Pancreas (tissue), 10 donors: Measurements from ENCODE around the gene SPRR2E. TPM values are rescaled to one million over a fixed set of nuclear protein-coding genes. Genes with fewer than 3 reads are reported as not detected.
"Not testable (repeated sequence)": the region's sequence is repeated elsewhere in the genome, so short reads cannot be mapped to it uniquely, and the experiment has no call there.

Source experiments
- ATAC-seq, 4 donors: fragments of 200-7000 bp; cut with Tn5 transposase; one replicate each; pipeline versions ENCODE4 v1.8.0 to v1.9.1; 2020; ENCODE audit warnings: mild to moderate bottlenecking in 4 of 4, moderate library complexity in 4 of 4
- DNase-seq, 6 donors: peaks; one replicate each; pipeline ENCODE4 v3.0.0-alpha.2; 2020
- FAIRE-seq: peaks from 2 replicates; lab custom pipeline; 2012; peaks lifted over from hg19 to GRCh38; lab: Jason Lieb, UNC
- H3K27ac ChIP-seq, 4 donors: fragments of 200-600 bp; sonication (generic); 1 replicate in 3 of 4; 2 replicates in 1 of 4; pipeline versions ENCODE4 v1.5.0 to v1.8.0; 2020
- H3K27me3 ChIP-seq, 4 donors: fragments of 200-600 bp; one replicate each; pipeline ENCODE4 v1.8.0; 2021
- H3K36me3 ChIP-seq, 3 donors: fragments of 200-600 bp; sonication (generic) in 1 of 3; one replicate each; pipeline versions ENCODE4 v1.5.0 to v1.8.0; 2020 to 2021
- H3K4me1 ChIP-seq, 3 donors: fragments of 200-600 bp; one replicate each; pipeline ENCODE4 v1.8.0; 2021
- H3K4me3 ChIP-seq, 4 donors: fragments of 200-600 bp; sonication (generic) in 2 of 4; one replicate each; pipeline versions ENCODE4 v1.5.0 to v1.8.0; 2020 to 2021
- H3K9me3 ChIP-seq, 4 donors: fragments of 200-600 bp; one replicate each; pipeline ENCODE4 v1.8.0; 2021
- CTCF ChIP-seq, 4 donors: fragments of 200-600 bp; sonication (generic) in 3 of 4; IDR thresholded peaks; one replicate each; pipeline versions ENCODE4 v1.5.0 to v1.8.0; 2021; ENCODE audit warnings: antibody characterized with exemption in 4 of 4
- WGBS, 2 donors: extraction: QIAGEN DNeasy Blood & Tissue Kit; methylation state at CpG; one replicate each; pipeline ENCODE4 v1.1.7; 2013; 5-methylcytosine and 5-hydroxymethylcytosine counted together
- intact Hi-C, 3 donors: fragments of 100-400 bp; cut with DNase I; formaldehyde crosslinking; loops; one replicate each; pipeline versions ENCODE4 v1.11.1 to v1.14.2; 2022
- polyA plus RNA-seq, 2 donors: library from polyadenylated mRNA; stranded (reverse); fragments of 200-250 nt; gene quantifications; one replicate each; pipeline ENCODE4 v1.2.3, GENCODE V29; 2013
- total RNA-seq, 6 donors: library from RNA; stranded (reverse); fragmentation: NEBNext Ultra II Directional in 4 of 6; extraction: Animal tissue kit (Norgen Biotek cat#: 25700) in 4 of 6; gene quantifications; one replicate each; pipeline versions ENCODE4 v1.2.1 to v1.2.4, GENCODE V29; 2021 to 2023
- donor health status: healthy with polysubstance abuse.
- donor health status: DM: no; HTN: no; CAD: no; lungs with moderate emphysema.
- donor health status: DM: no; HTN: no; CAD: no.
- donor health status: control.
- donor health status: control.
- donor health status: Bipolar disorder and iron deficiency.
- donor health status: DM: yes; HTN: yes; CAD: no.
- donor health status: DM: no; HTN: no; CAD: no.
- donor health status: DM: no; HTN: no; CAD: no.
- donor health status: DM: yes; HTN: yes; CAD: no.

The SPRR2E gene
- total RNA-seq (not detected), polyA plus RNA-seq (under 1 TPM in 1 of 2 donors, not detected in 1; 0.26 TPM)

GRCh38 chr1:153094426-153094825 is at the start of gene SPRR2E:
Gene SPRR2E (minus strand): TSS chr1:153094526. CDS start chr1:153093751, 775 bp downstream.
- no peaks in the 10 kb centered on the region for H3K36me3 ChIP-seq
- no peaks in the 10 kb centered on the region for H3K9me3 ChIP-seq
- no peak for TF ChIP-seq CTCF (IDR thresholded peaks at IDR 0.05)
- H3K4me3 ChIP-seq: no peak within 1 kb of the TSS
- FAIRE-seq (no peak), DNase-seq (no peak), ATAC-seq (no peak)
- no peak within 1 kb of the TSS for H3K27ac ChIP-seq
- intact Hi-C loops: loop anchor here in 1 of 3 donors (10.0 kb wide), 1 partner anchor 50 kb away; the partner anchor contains the start of gene SPRR2D
- peaks cover 0 to 2% (median 0%) of the 10 kb centered on the region in 4 donors for H3K27me3 ChIP-seq
- no peaks in the 10 kb centered on the region for H3K4me1 ChIP-seq

- Histone ChIP-seq H3K9me3 (no peaks in the 10 kb centered on the region), H3K27me3 (no peaks in the 10 kb centered on the region), H3K4me3 (no peak overlapping the region), H3K4me1 (peaks cover 0 to 7% (median 0%) of the 10 kb centered on the region in 3 donors), H3K36me3 (no peaks in the 10 kb centered on the region), H3K27ac (peak overlapping the region in 1 of 4 donors; percentile 30)
- no peak for TF ChIP-seq CTCF (IDR thresholded peaks at IDR 0.05)
- ATAC-seq (no peak), FAIRE-seq (no peak), DNase-seq (no peak)
- 89 to 92% methylated on average over 3 of the region's 3 CpGs for WGBS, 2 donors
- intact Hi-C loops: no loop called here
These were observed 47.1 kb upstream of the SPRR2E start for GRCh38 chr1:153141377-153141776.

- no peaks in the 10 kb centered on the region for H3K36me3 ChIP-seq
- peak in 2 of 4 donors; percentile 53 to 84 for ATAC-seq
- peaks cover 0 to 7% (median 0%) of the 10 kb centered on the region in 3 donors for H3K4me1 ChIP-seq
- intact Hi-C loops: no loop called here
- no peaks in the 10 kb centered on the region for H3K9me3 ChIP-seq
- no peak for FAIRE-seq
- DNase-seq: peak in 3 of 6 donors; percentile 38 to 58 (median 43)
- 26 to 35% methylated on average over 3 of the region's 3 CpGs for WGBS, 2 donors
- no peak overlapping the region for H3K4me3 ChIP-seq
- H3K27ac ChIP-seq: peak overlapping the region in 1 of 4 donors; percentile 30
- TF ChIP-seq CTCF (IDR thresholded peaks at IDR 0.05): no peak
- H3K27me3 ChIP-seq: no peaks in the 10 kb centered on the region
These were observed 46.2 kb upstream of the SPRR2E start for GRCh38 chr1:153140484-153140883.

- Histone ChIP-seq H3K27ac (no peak overlapping the region), H3K4me3 (no peak overlapping the region), H3K36me3 (no peaks in the 10 kb centered on the region), H3K9me3 (no peaks in the 10 kb centered on the region), H3K4me1 (no peaks in the 10 kb centered on the region), H3K27me3 (no peaks in the 10 kb centered on the region)
- intact Hi-C loops: no loop called here
- DNase-seq (no peak), ATAC-seq (no peak), FAIRE-seq (no peak)
- 77 to 83% methylated on average over 2 of the region's 2 CpGs for WGBS, 2 donors
- no peak for TF ChIP-seq CTCF (IDR thresholded peaks at IDR 0.05)
These were observed 39.4 kb upstream of the SPRR2E start for GRCh38 chr1:153133743-153134142.

GRCh38 chr1:153133267-153133666 is 38.9 kb upstream of the SPRR2E start:
- FAIRE-seq: no peak
- WGBS, 2 donors: 88 to 94% methylated on average over 1 of the region's 1 CpG
- no peaks in the 10 kb centered on the region for H3K27me3 ChIP-seq

GRCh38 chr1:153128688-153129087 is 34.4 kb upstream of the SPRR2E start:
- DNase-seq, intact Hi-C loops: not testable (repeated sequence)
- 92 to 95% methylated on average over 4 of the region's 4 CpGs for WGBS, 2 donors

More at GRCh38 chr1:153133267-153133666, 38.9 kb upstream of the SPRR2E start:
- H3K4me1 ChIP-seq: no peaks in the 10 kb centered on the region
- no peaks in the 10 kb centered on the region for H3K9me3 ChIP-seq
- ATAC-seq (no peak), DNase-seq (no peak)
- no peak for TF ChIP-seq CTCF (IDR thresholded peaks at IDR 0.05)
- H3K27ac ChIP-seq: no peak overlapping the region
- no peak overlapping the region for H3K4me3 ChIP-seq
- no peaks in the 10 kb centered on the region for H3K36me3 ChIP-seq
- intact Hi-C loops: no loop called here

More at GRCh38 chr1:153128688-153129087, 34.4 kb upstream of the SPRR2E start:
- not testable (repeated sequence) for H3K27ac ChIP-seq, H3K4me3 ChIP-seq, H3K27me3 ChIP-seq, H3K4me1 ChIP-seq, FAIRE-seq, ATAC-seq, H3K9me3 ChIP-seq, H3K36me3 ChIP-seq
